GM12891 (cell line): ENCODE data around the gene VEZT.

Experiments
- POLR2A ChIP-seq: IDR thresholded peaks from 2 replicates; pipeline ENCODE4 v1.6.1; 2011; ENCODE audit warnings: low read depth, low read length, control low read depth
- POLR2AphosphoS5 ChIP-seq: IDR thresholded peaks from 2 replicates; pipeline ENCODE4 v1.6.1; 2011; ENCODE audit warnings: low read depth, low read length, control low read depth
- POU2F2 ChIP-seq: IDR thresholded peaks from 2 replicates; pipeline ENCODE4 v1.6.1; 2011; ENCODE audit warnings: low read depth, mild to moderate bottlenecking, control low read depth, low read length, moderate library complexity

DNA sequence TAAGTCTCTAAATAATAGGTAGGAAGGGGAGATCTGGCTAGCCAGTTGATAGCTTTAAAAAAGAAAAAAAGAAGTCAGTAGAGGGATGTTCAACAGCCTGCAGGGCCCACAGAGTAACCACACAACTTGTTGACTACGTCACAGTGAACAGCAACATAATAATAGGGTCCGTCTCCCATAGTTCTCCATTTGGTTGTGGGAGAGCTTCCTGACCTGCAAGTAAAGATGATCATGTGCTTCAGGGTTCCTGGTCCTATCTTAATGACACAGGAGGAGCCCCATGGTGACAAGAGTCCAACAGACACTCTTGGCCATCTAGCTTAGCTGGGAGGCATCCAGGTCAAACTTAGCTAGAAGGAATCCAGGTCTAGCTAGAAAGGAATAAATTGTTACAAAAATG is 36.5 kb upstream of the VEZT start:
- no peak for TF ChIP-seq POLR2AphosphoS5
- no peak for TF ChIP-seq POLR2A
- no peak for TF ChIP-seq POU2F2
